IMR-90 (cell line): ENCODE data around the gene RASA1. TPM values are rescaled to one million over a fixed set of nuclear protein-coding genes. Genes with fewer than 3 reads are reported as not detected.

Experiments used
- ATAC-seq: fragments of 200-7000 bp; cut with Tn5 transposase; 2 replicates; pipeline ENCODE4 v1.9.1; 2020; ENCODE audit warnings: low read depth, mild to moderate bottlenecking, moderate library complexity
- BruUV-seq: library from RNA; stranded (reverse); fragments of 400-500 nt; replicated peaks from 2 replicates; lab custom pipeline; 2021; lab: Mats Ljungman, UMichigan
- CTCF ChIA-PET: fragments of 300-600 bp; formaldehyde crosslinking; extraction: SDS; loops from one replicate; lab custom pipeline; 2021; ENCODE audit warnings: antibody characterized with exemption; lab: Yijun Ruan, JAX
- POLR2A ChIA-PET: fragments of 300-600 bp; sonication (Branson Sonifier 250); formaldehyde crosslinking; loops from one replicate; lab custom pipeline; 2022; ENCODE audit warnings: antibody characterized with exemption; ENCODE audit not compliant: unreplicated experiment; lab: Charles Lee
- DNase-seq: peaks from one replicate; pipeline ENCODE4 v3.0.0; 2013
- H2AFZ ChIP-seq: replicated peaks from 2 replicates; pipeline ENCODE3; 2013; ENCODE audit warnings: low read length, mild to moderate bottlenecking; ENCODE audit not compliant: poor library complexity
- H2AK5ac ChIP-seq: 2 replicates; pipeline ENCODE4 v1.6.1; 2013; ENCODE audit warnings: low read depth, low read length, inconsistent platforms
- H2AK9ac ChIP-seq: replicated peaks from 2 replicates; pipeline ENCODE3; 2013; ENCODE audit warnings: mild to moderate bottlenecking, low read depth, low read length, moderate library complexity; ENCODE audit not compliant: poor library complexity
- H2BK120ac ChIP-seq: 2 replicates; pipeline ENCODE4 v1.6.1; 2013; ENCODE audit warnings: low read depth, low read length, inconsistent platforms
- H2BK15ac ChIP-seq: 3 replicates; pipeline ENCODE4 v1.6.1; 2013; ENCODE audit warnings: low read depth, low read length, inconsistent platforms
- H2BK20ac ChIP-seq: 2 replicates; pipeline ENCODE4 v1.6.1; 2013; ENCODE audit warnings: low read depth, mild to moderate bottlenecking, inconsistent platforms, low read length, moderate library complexity
- H2BK5ac ChIP-seq: 2 replicates; pipeline ENCODE4 v1.6.1; 2013; ENCODE audit warnings: mild to moderate bottlenecking, low read depth, low read length, inconsistent platforms; ENCODE audit not compliant: poor library complexity, severe bottlenecking
- H3K14ac ChIP-seq: replicated peaks from 2 replicates; pipeline ENCODE4 v1.6.1; 2013; ENCODE audit warnings: low read depth, low read length, inconsistent platforms
- H3K18ac ChIP-seq: 2 replicates; pipeline ENCODE4 v1.6.1; 2013; ENCODE audit warnings: low read depth, low read length, control low read depth
- H3K23ac ChIP-seq: 2 replicates; pipeline ENCODE4 v1.6.1; 2013; ENCODE audit warnings: low read depth, low read length, inconsistent platforms
- H3K27ac ChIP-seq: 2 replicates; pipeline ENCODE4 v1.5.1; 2013; ENCODE audit warnings: mild to moderate bottlenecking, control low read depth, low read length; ENCODE audit not compliant: insufficient read depth
- H3K27me3 ChIP-seq: 2 replicates; pipeline ENCODE4 v1.6.1; 2013; ENCODE audit warnings: low read length; ENCODE audit not compliant: control insufficient read depth, insufficient read depth
- H3K36me3 ChIP-seq: 2 replicates; pipeline ENCODE4 v1.6.1; 2013; ENCODE audit warnings: low read length, mixed read lengths; ENCODE audit not compliant: control insufficient read depth, insufficient read depth
- H3K4ac ChIP-seq: 2 replicates; pipeline ENCODE4 v1.6.1; 2013; ENCODE audit warnings: low read depth, low read length, inconsistent platforms
- H3K4me1 ChIP-seq: 2 replicates; pipeline ENCODE4 v1.6.1; 2013; ENCODE audit warnings: low read length, mixed read lengths; ENCODE audit not compliant: control insufficient read depth, insufficient read depth
- H3K4me2 ChIP-seq: 2 replicates; pipeline ENCODE4 v1.6.1; 2013; ENCODE audit warnings: low read depth, mild to moderate bottlenecking, control low read depth, low read length, moderate library complexity
- H3K4me3 ChIP-seq: 2 replicates; pipeline ENCODE4 v1.5.1; 2013; ENCODE audit warnings: low read depth, mild to moderate bottlenecking, control low read depth, low read length, moderate library complexity; ENCODE audit not compliant: insufficient read depth
- H3K56ac ChIP-seq: 2 replicates; pipeline ENCODE4 v1.6.1; 2013; ENCODE audit warnings: low read length, inconsistent platforms; ENCODE audit not compliant: insufficient read depth; ENCODE audit errors: extremely low read depth
- H3K79me1 ChIP-seq, 2 experiments: 2 replicates each; pipeline ENCODE4 v1.6.1; 2013; ENCODE audit warnings: low read length in 2 of 2, inconsistent platforms in 1 of 2, low read depth in 1 of 2
- H3K9ac ChIP-seq: 2 replicates; pipeline ENCODE4 v1.6.1; 2013; ENCODE audit warnings: low read depth, low read length, control low read depth
- H3K9me1 ChIP-seq: 2 replicates; pipeline ENCODE4 v1.6.1; 2013; ENCODE audit warnings: low read length, inconsistent platforms; ENCODE audit not compliant: insufficient read depth
- H3K9me3 ChIP-seq: 2 replicates; pipeline ENCODE4 v1.6.1; 2013; ENCODE audit warnings: low read length; ENCODE audit not compliant: control insufficient read depth, insufficient read depth
- H4K20me1 ChIP-seq: 2 replicates; pipeline ENCODE4 v1.6.1; 2013; ENCODE audit warnings: low read length, inconsistent platforms; ENCODE audit not compliant: insufficient read depth
- H4K5ac ChIP-seq: 2 replicates; pipeline ENCODE4 v1.6.1; 2013; ENCODE audit warnings: mild to moderate bottlenecking, low read depth, low read length, control low read depth
- H4K8ac ChIP-seq, 2 experiments: 2 replicates each; pipeline ENCODE4 v1.6.1; 2013; ENCODE audit warnings: low read depth in 2 of 2, low read length in 2 of 2, control low read depth in 1 of 2, inconsistent platforms in 1 of 2
- H4K91ac ChIP-seq: 2 replicates; pipeline ENCODE4 v1.6.1; 2013; ENCODE audit warnings: low read depth, low read length, inconsistent platforms; ENCODE audit not compliant: insufficient read depth
- BHLHE40 ChIP-seq: fragments of 150-350 bp; IDR thresholded peaks from 2 replicates; pipeline ENCODE4 v1.6.1; 2016; ENCODE audit warnings: mild to moderate bottlenecking, low read depth, low read length
- CEBPB ChIP-seq: IDR thresholded peaks from 2 replicates; pipeline ENCODE4 v1.6.1; 2012; ENCODE audit warnings: low read depth, low read length, improper control_type of control experiment
- CHD1 ChIP-seq: IDR thresholded peaks from 2 replicates; pipeline ENCODE4 v1.6.1; 2012; ENCODE audit warnings: low read depth, low read length, improper control_type of control experiment
- MAFK ChIP-seq: IDR thresholded peaks from 2 replicates; pipeline ENCODE4 v1.6.1; 2012; ENCODE audit warnings: low read depth, low read length, improper control_type of control experiment
- WGBS, 2 experiments: methylation state at CpG; one replicate each; pipeline versions ENCODE4 v1.1.5 to v1.1.7; 2013; ENCODE audit warnings: missing lambda C conversion rate in 2 of 2; ENCODE audit not compliant: insufficient read length in 1 of 2; ENCODE audit errors: extremely low coverage in 2 of 2; 5-methylcytosine and 5-hydroxymethylcytosine counted together
- dilution Hi-C: fragments of 300-500 bp; cut with HindIII; formaldehyde crosslinking; loops from one replicate; pipeline ENCODE4 v1.14.3; 2018; ENCODE audit warnings: low sequenced_read_pairs; ENCODE audit not compliant: unreplicated experiment
- in situ Hi-C: fragments of 300-500 bp; cut with MboI; formaldehyde crosslinking; loops from 3 replicates; pipeline ENCODE4 v1.14.3; 2019; ENCODE audit warnings: low sequenced_read_pairs, inconsistent platforms, mixed read lengths
- intact Hi-C: fragments of 100-400 bp; cut with micrococcal nuclease; formaldehyde crosslinking; loops from 2 replicates; pipeline ENCODE4 v1.10.0; 2022
- polyA plus RNA-seq, 3 experiments: library from polyadenylated mRNA; depleted of rRNA; stranded (reverse); fragments of >200 nt; gene quantifications; 2 replicates each; pipeline ENCODE4 v1.2.3, GENCODE V29; 2012; ENCODE audit warnings: low replicate concordance in 1 of 3
- total RNA-seq: library from RNA; depleted of rRNA; stranded (reverse); fragments of >200 nt; gene quantifications from 2 replicates; pipeline ENCODE4 v1.2.3, GENCODE V29; 2012

The RASA1 gene
- total and polyA plus RNA-seq, 2 of the 4 experiments (the other 2 are of a cell fraction): 37.6 to 45.7 TPM

- no peaks in the 10 kb centered on the region for H3K9me3 ChIP-seq
- intact Hi-C loops: no loop called here
- in situ Hi-C loops: no loop called here
These were observed 164.8 kb downstream of the RASA1 start for GRCh38 chr5:87432460-87432859.

More at GRCh38 chr5:87432460-87432859, 164.8 kb downstream of the RASA1 start:
- ATAC-seq (no peak), DNase-seq (no peak)
- no TSS peak for BruUV-seq
- ChIA-PET POLR2A (no interaction called here), CTCF (no interaction called here)
- WGBS, 2 experiments: no CpG with 5 or more reads among the region's 2 CpGs
- Histone ChIP-seq H3K27me3 (no peaks in the 10 kb centered on the region), H3K36me3 (no peaks in the 10 kb centered on the region), H3K18ac (no peak overlapping the region), H3K4me1 (no peaks in the 10 kb centered on the region), H4K8ac (no peak overlapping the region), H4K91ac (no peak overlapping the region), H3K4me2 (no peak overlapping the region), H2AFZ (no peak overlapping the region), H3K4ac (no peak overlapping the region), H3K56ac (no peak overlapping the region), H4K5ac (no peak overlapping the region), H2BK15ac (no peak overlapping the region), H2BK120ac (no peak overlapping the region), H2BK20ac (no peak overlapping the region), H3K79me1 (no peaks in the 10 kb centered on the region), H3K9me1 (no peaks in the 10 kb centered on the region), H3K23ac (no peak overlapping the region), H2AK5ac (no peak overlapping the region), H2AK9ac (no peak overlapping the region), H3K4me3 (no peak overlapping the region), H3K9ac (no peak overlapping the region), H2BK5ac (no peak overlapping the region), H4K20me1 (no peaks in the 10 kb centered on the region), H3K27ac (no peak overlapping the region), H3K14ac (no peak overlapping the region)
- dilution Hi-C loops: no loop called here
- TF ChIP-seq CHD1 (no peak), MAFK (no peak), CEBPB (no peak), BHLHE40 (no peak)
